ENCODE measurements around the gene ITGB2. TPM values are rescaled to one million over a fixed set of nuclear protein-coding genes. Genes with fewer than 3 reads are reported as not detected.

The ITGB2 gene
- total and polyA plus RNA-seq, 8 donors, result 7.7 to 404 (median 11.2) TPM

DNA sequence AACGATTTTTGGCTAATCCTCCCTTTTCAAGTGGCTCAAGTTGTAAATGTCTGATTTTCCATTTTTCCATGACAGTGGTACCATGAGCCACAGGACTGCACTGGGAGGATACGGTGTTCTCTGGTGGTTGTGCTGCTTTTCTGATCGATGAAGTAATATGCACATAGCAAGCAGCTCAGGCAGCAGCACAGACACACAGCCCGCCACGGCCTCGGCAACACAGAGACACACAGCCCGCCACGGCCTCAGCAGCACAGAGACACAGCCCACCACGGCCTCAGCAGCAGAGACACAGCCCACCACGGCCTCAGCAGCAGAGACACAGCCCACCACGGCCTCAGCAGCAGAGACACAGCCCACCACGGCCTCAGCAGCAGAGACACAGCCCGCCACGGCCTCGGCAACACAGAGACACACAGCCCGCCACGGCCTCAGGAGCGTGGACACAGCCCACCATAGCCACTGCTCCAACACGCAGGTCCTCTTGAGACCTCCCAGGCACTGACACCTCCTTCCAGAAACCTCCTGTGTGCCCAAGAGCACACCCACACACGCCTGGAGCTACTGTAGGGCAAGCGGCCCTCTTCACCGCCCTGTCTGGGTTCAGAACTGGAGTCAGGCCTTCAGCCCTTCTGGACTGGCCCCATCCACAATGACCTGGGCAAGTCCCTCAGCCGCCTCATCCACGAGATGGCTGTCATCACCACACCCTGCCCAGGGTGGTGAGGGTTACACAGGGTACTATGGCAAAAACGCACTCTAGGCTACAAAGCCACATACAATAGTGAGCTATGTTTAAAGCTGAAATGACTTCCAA lies 57.6 kb downstream of the ITGB2 start:
- Histone ChIP-seq H3K9me3 (no peaks in the 10 kb centered on the region), H3K27me3 (no peaks in the 10 kb centered on the region), H3K4me3 (no peak overlapping the region), H3K4me1 (peaks cover 15 to 43% of the 10 kb centered on the region in 2 donors), H3K27ac (no peak overlapping the region), H3K36me3 (peaks cover 0 to 73% of the 10 kb centered on the region in 2 donors)
- TF ChIP-seq, protein P1, sequence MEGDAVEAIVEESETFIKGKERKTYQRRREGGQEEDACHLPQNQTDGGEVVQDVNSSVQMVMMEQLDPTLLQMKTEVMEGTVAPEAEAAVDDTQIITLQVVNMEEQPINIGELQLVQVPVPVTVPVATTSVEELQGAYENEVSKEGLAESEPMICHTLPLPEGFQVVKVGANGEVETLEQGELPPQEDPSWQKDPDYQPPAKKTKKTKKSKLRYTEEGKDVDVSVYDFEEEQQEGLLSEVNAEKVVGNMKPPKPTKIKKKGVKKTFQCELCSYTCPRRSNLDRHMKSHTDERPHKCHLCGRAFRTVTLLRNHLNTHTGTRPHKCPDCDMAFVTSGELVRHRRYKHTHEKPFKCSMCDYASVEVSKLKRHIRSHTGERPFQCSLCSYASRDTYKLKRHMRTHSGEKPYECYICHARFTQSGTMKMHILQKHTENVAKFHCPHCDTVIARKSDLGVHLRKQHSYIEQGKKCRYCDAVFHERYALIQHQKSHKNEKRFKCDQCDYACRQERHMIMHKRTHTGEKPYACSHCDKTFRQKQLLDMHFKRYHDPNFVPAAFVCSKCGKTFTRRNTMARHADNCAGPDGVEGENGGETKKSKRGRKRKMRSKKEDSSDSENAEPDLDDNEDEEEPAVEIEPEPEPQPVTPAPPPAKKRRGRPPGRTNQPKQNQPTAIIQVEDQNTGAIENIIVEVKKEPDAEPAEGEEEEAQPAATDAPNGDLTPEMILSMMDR (IDR thresholded peaks at IDR 0.05), result no peak
- ATAC-seq, result no peak
- DNase-seq, result no peak
- intact Hi-C loops (cut with DNase I), result no loop called here

DNA sequence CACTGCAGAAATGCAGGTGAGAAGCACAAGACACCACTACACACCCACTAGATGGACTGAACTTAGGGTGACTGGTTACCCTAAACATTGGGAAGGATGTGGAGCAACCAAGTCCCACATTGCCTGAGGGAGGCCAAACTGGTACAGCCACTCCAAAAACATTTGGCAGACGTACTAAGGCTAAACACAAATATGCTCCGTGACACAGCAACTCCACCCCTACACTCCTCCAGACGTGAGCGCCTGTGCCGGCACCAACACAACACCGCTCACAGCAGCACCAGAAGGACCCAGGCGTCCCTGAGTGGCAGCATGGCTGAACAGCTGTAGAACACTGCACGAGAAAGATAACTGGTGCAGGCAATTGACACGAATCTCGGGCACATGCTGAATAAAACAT lies 61.9 kb downstream of the ITGB2 start:
- peak; percentile 71 for ATAC-seq
- H3K4me3 ChIP-seq, result no peak overlapping the region
- peak in 1 of 4 donors; percentile 59 for DNase-seq
- H3K4me1 ChIP-seq, result peaks cover 0 to 19% of the 10 kb centered on the region in 2 donors
- intact Hi-C loops (cut with DNase I), result no loop called here
- H3K9me3 ChIP-seq, result no peaks in the 10 kb centered on the region
- no peak overlapping the region for H3K27ac ChIP-seq
- TF ChIP-seq, protein P1 (IDR thresholded peaks at IDR 0.05), result no peak
- no peaks in the 10 kb centered on the region for H3K27me3 ChIP-seq
- peaks cover 0 to 96% of the 10 kb centered on the region in 2 donors for H3K36me3 ChIP-seq

DNA sequence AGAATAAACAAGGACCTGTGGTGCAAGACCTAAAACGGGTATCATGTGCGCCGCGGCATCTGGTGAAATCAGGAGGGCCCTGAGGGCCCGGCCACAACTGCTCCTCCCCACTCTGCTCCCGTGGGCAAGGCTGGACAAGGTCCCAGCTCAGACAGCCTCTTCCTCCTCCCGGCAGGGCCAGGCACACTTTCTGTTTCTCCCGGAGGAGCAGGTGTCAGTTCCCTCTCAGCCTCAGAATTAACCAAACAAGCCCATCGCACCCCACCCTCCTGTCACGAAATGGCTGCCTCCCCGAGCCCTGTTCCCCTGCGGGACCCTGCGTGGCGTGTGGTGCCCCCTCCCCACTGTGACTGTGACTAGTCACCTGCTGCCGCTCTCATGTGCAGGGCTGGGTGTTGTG lies 62.4 kb downstream of the ITGB2 start:
- intact Hi-C loops (cut with DNase I), result no loop called here
- TF ChIP-seq, protein P1 (IDR thresholded peaks at IDR 0.05), result no peak
- peaks cover 0 to 96% of the 10 kb centered on the region in 2 donors for H3K36me3 ChIP-seq

DNA sequence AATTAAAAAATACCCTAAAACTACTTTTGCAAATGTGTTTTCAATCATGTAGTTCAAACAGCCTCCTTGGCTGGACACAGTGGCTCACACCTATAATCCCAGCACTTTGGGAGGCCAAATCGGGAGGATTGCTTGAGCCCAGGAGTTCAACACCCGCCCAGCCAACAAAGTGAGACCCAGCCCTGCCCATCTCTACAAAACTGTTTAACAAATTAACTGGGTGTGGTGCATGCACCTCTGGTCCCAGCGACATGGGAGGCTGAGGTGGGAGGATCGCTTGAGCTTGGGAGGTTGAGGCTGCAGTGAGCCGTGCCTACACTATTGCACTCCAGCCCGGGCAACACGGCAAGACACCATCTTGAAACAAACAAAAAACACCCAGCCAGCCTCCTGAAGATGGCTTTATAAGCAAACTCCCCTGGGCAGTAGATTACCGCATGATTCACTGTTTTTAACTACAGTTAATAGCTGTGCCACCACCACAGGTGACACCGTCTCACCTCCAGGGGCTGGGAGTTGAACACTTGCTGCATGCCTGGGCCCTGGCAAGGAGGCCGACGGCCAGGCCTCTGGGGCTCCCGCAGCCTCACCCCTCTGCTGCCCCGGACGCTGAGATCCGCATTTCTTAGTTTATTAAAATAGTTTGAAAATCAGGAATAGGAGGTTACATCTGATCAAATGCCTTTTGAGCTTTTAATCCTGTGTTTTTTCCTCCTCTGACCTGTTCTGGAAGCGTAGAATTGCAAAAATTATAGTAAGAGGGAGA lies 63.4 kb downstream of the ITGB2 start:
- ATAC-seq, result no peak
- Histone ChIP-seq H3K27ac (no peak overlapping the region), H3K36me3 (peaks cover 0 to 96% of the 10 kb centered on the region in 2 donors)

More for the DNA sequence above, 62.4 kb downstream of the ITGB2 start:
- H3K4me1 ChIP-seq, result peaks cover 0 to 19% of the 10 kb centered on the region in 2 donors
- no peak overlapping the region for H3K4me3 ChIP-seq
- ATAC-seq, result peak; percentile 6
- H3K27ac ChIP-seq, result no peak overlapping the region
- peak in 1 of 4 donors; percentile 57 for DNase-seq
- no peaks in the 10 kb centered on the region for H3K27me3 ChIP-seq
- no peaks in the 10 kb centered on the region for H3K9me3 ChIP-seq

More for the DNA sequence above, 63.4 kb downstream of the ITGB2 start:
- intact Hi-C loops (cut with DNase I), result no loop called here
- Histone ChIP-seq H3K9me3 (no peaks in the 10 kb centered on the region), H3K27me3 (no peaks in the 10 kb centered on the region), H3K4me1 (peaks cover 0 to 19% of the 10 kb centered on the region in 2 donors), H3K4me3 (no peak overlapping the region)
- DNase-seq, result peak in 1 of 4 donors; percentile 49
- TF ChIP-seq, protein P1 (IDR thresholded peaks at IDR 0.05), result no peak

All from left lung (tissue), 10 donors.